ENCODE measurements around the gene ABR. TPM values are rescaled to one million over a fixed set of nuclear protein-coding genes. Genes with fewer than 3 reads are reported as not detected.

The ABR gene
- total and polyA plus RNA-seq, 7 donors, result 30.4 to 146 (median 79.3) TPM

GRCh38 chr17:962166-962565 is 217.6 kb downstream of the ABR start:
- H3K4me3 ChIP-seq, result no peak overlapping the region
- TF ChIP-seq EP300 (IDR thresholded peaks at IDR 0.05) (no peak), POLR2A (IDR thresholded peaks at IDR 0.05) (no peak), POLR2AphosphoS5 (IDR thresholded peaks at IDR 0.05) (no peak)
- TF ChIP-seq, protein P1, sequence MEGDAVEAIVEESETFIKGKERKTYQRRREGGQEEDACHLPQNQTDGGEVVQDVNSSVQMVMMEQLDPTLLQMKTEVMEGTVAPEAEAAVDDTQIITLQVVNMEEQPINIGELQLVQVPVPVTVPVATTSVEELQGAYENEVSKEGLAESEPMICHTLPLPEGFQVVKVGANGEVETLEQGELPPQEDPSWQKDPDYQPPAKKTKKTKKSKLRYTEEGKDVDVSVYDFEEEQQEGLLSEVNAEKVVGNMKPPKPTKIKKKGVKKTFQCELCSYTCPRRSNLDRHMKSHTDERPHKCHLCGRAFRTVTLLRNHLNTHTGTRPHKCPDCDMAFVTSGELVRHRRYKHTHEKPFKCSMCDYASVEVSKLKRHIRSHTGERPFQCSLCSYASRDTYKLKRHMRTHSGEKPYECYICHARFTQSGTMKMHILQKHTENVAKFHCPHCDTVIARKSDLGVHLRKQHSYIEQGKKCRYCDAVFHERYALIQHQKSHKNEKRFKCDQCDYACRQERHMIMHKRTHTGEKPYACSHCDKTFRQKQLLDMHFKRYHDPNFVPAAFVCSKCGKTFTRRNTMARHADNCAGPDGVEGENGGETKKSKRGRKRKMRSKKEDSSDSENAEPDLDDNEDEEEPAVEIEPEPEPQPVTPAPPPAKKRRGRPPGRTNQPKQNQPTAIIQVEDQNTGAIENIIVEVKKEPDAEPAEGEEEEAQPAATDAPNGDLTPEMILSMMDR (IDR thresholded peaks at IDR 0.05), result no peak
- H3K27me3 ChIP-seq, result no peaks in the 10 kb centered on the region
- WGBS, 2 donors, result 62 to 89% methylated on average over 8 of the region's 8 CpGs
- intact Hi-C loops (cut with DNase I), result no loop called here
- H3K36me3 ChIP-seq, result no peaks in the 10 kb centered on the region
- peak overlapping the region in 3 of 4 donors; percentile 80 to 93 (median 92) for H3K27ac ChIP-seq
- peaks cover 0 to 73% (median 65%) of the 10 kb centered on the region in 4 donors for H3K4me1 ChIP-seq
- DNase-seq, result no peak
- no peaks in the 10 kb centered on the region for H3K9me3 ChIP-seq

DNA sequence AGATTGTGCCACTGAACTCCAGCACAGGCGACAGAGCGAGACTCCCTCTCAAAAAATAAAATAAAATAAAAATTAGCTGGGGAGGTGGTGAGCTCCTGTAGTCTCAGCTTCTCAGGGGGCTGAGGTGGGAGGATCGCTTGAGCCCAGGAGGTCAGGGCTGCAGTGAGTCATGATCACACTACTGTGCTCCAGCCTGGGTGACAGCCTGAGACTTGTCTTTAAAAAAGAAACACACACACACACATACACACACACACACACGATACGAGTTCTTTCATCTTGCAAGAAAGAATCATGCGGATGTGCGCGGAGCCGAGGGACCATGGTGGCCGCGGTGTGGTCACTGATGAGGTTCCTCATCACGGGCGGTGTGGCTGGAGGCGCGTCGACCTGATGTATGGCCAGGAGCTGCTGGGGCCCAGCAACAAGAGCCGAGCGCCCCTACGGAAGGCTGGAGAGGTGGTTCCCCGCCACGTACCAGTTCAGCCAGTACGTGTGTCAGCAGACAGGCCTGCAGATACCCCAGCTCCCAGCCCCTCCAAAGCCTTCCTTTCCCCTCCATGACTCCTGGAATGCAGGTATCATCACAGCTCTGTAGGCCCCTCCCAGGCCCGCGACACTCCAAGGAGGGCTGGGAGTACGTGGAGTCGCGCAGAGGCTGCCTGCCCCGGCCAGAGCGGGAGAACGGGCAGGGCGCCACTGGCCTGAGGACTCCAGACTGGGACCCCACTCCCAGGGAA is 220.9 kb downstream of the ABR start:
- Histone ChIP-seq H3K4me3 (no peak overlapping the region), H3K4me1 (peaks cover 0 to 70% (median 55%) of the 10 kb centered on the region in 4 donors), H3K9me3 (no peaks in the 10 kb centered on the region), H3K27ac (peak overlapping the region; percentile 80 to 93 (median 88)), H3K36me3 (no peaks in the 10 kb centered on the region), H3K27me3 (no peaks in the 10 kb centered on the region)
- TF ChIP-seq POLR2AphosphoS5 (IDR thresholded peaks at IDR 0.05) (peak in 1 of 4 donors; percentile 18), POLR2A (IDR thresholded peaks at IDR 0.05) (no peak), EP300 (IDR thresholded peaks at IDR 0.05) (peak in 1 of 4 donors; percentile 6)
- TF ChIP-seq, protein P1 (IDR thresholded peaks at IDR 0.05), result no peak
- DNase-seq, result no peak
- WGBS, 2 donors, result 92% methylated on average over 31 of the region's 31 CpGs
- intact Hi-C loops (cut with DNase I), result loop anchor here (5.0 kb wide), 1 partner anchor 112 kb away; no protein-coding TSS in a partner anchor

DNA sequence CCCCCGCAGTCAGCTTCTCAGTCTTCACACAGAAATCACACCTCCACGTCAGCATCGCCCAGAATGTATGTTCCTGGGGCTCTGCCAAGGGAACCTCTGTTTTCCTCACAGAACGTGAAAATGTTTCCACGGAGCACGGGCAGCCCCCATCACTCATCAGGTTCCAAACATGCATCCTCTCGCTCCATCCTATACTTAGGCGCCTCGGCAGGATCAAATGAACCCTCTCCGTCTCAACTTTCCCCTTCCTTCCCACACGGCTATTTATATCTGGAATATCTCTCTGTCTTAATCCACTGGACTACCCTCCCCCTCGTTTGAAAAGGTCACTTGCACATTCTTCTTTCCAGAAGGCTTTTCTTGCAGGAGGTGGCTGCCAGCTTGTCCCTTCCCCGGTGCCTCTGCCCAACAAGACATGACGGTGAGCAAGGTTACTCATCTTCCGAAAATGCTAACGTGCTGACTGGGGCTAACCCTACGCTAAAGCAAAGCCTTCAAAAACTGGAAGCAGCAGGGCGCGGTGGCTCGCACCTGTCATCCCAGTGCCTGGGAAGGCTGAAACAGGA is 221.8 kb downstream of the ABR start:
- no peaks in the 10 kb centered on the region for H3K9me3 ChIP-seq
- DNase-seq, result no peak
- H3K36me3 ChIP-seq, result no peaks in the 10 kb centered on the region
- H3K27ac ChIP-seq, result peak overlapping the region; percentile 80 to 93 (median 88)
- TF ChIP-seq EP300 (IDR thresholded peaks at IDR 0.05) (peak in 2 of 4 donors; percentile 23 to 47), POLR2AphosphoS5 (IDR thresholded peaks at IDR 0.05) (peak in 3 of 4 donors; percentile 49 to 69 (median 58)), POLR2A (IDR thresholded peaks at IDR 0.05) (no peak)
- H3K4me3 ChIP-seq, result no peak overlapping the region
- H3K4me1 ChIP-seq, result peaks cover 0 to 63% (median 46%) of the 10 kb centered on the region in 4 donors
- H3K27me3 ChIP-seq, result no peaks in the 10 kb centered on the region
- 79 to 85% methylated on average over 20 of the region's 20 CpGs for WGBS, 2 donors
- intact Hi-C loops (cut with DNase I), result loop anchor here (5.0 kb wide), 1 partner anchor 111 kb away; no protein-coding TSS in a partner anchor

- WGBS, 2 donors, result 65 to 66% methylated on average over 8 of the region's 8 CpGs
- H3K9me3 ChIP-seq, result no peaks in the 10 kb centered on the region
- no peak for DNase-seq
- H3K27ac ChIP-seq, result peak overlapping the region; percentile 80 to 93 (median 88)
- H3K27me3 ChIP-seq, result no peaks in the 10 kb centered on the region
- H3K4me1 ChIP-seq, result peaks cover 0 to 60% (median 43%) of the 10 kb centered on the region in 4 donors
- intact Hi-C loops (cut with DNase I), result loop anchor here (5.0 kb wide), 1 partner anchor 110 kb away; no protein-coding TSS in a partner anchor
- no peaks in the 10 kb centered on the region for H3K36me3 ChIP-seq
- TF ChIP-seq EP300 (IDR thresholded peaks at IDR 0.05), result peak in 1 of 4 donors; percentile 83
- TF ChIP-seq POLR2AphosphoS5 (IDR thresholded peaks at IDR 0.05), result peak; percentile 15 to 80 (median 37)
- TF ChIP-seq, protein P1 (IDR thresholded peaks at IDR 0.05), result peak in 1 of 4 experiments; percentile 16
- TF ChIP-seq POLR2A (IDR thresholded peaks at IDR 0.05), result no peak
- no peak overlapping the region for H3K4me3 ChIP-seq
Observed at GRCh38 chr17:956905-957304, 222.9 kb downstream of the ABR start.
